HG02610 (cell line): ENCODE data around the gene DMBT1.

Source experiments
- ATAC-seq: cut with Tn5 transposase; IDR thresholded peaks from one replicate; pipeline ENCODE4 v1.9.1; 2021; ENCODE audit warnings: mild to moderate bottlenecking, moderate library complexity; ENCODE audit not compliant: unreplicated experiment

DMBT1 gene

GRCh38 chr10:122560279-122560804 lies at the start of gene DMBT1:
DMBT1 (plus strand) TSS chr10:122560754; CDS start chr10:122560771, 17 bp downstream.
- no peak for ATAC-seq

DNA sequence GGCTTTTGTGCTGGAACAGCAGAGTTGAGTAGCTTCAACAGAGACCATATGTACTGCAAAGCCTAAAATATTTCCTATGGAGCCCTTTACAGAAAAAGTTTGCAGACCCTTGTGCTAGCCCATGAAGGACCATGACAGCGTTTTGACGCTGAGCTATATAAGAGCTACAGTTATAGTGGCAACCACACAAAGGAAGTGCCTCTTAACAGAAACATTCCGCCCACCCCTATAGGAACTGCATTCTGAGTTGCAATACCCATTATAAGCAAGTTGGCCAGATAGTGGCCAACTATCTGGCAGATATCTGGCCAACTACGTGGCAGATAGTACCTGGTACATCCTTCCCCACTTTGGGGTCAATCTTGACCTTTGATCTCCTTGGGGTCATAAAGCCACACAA lies 47.5 kb upstream of the DMBT1 start:
- ATAC-seq: no peak

DNA sequence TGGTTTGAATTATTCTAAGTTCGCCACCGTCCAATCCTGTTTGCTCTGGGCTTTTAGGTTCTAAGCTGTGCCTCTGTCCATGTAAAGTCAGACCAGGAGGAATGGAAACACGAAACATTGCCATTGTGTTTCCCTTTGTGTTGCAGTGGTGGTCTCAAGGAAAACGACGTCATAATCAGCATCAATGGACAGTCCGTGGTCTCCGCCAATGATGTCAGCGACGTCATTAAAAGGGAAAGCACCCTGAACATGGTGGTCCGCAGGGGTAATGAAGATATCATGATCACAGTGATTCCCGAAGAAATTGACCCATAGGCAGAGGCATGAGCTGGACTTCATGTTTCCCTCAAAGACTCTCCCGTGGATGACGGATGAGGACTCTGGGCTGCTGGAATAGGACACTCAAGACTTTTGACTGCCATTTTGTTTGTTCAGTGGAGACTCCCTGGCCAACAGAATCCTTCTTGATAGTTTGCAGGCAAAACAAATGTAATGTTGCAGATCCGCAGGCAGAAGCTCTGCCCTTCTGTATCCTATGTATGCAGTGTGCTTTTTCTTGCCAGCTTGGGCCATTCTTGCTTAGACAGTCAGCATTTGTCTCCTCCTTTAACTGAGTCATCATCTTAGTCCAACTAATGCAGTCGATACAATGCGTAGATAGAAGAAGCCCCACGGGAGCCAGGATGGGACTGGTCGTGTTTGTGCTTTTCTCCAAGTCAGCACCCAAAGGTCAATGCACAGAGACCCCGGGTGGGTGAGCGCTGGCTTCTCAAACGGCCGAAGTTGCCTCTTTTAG lies 46.3 kb upstream of the DMBT1 start:
- no peak for ATAC-seq

GRCh38 chr10:122515022-122515424 lies 45.5 kb upstream of the DMBT1 start:
- no peak for ATAC-seq

DNA sequence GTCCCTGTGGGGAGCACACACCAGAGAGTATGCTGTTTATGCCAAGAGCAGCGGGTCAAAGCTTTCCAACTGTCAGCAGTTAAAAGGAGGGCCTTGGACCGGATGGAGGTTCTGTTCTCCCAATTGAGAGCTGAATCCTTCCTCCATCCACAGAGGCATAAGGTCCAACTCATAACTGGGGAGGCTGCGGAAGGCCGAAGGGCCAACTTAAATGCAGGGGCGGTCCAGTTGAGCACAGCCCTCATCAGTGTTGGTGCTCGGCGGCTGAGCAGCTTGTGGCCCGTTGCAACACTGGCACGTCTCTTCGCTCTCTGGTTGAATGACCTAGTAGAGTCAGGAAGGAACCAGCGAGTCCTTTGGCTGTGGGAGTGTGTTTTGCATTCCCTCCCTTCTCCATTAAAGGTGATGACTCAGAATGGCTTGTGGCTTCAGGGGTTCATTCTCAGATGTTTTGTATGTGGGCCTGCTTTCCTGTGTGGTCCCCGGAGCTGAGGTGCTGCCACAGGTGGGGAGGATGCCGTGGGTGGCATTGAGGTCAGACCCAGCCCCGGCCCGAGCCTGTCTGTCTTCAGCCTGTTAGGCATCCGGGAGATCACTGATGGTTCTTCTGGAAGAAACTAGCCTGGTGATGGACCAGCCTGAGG lies 44.8 kb upstream of the DMBT1 start:
- ATAC-seq: no peak

- ATAC-seq: no peak
Measured at GRCh38 chr10:122516734-122517133, 43.8 kb upstream of the DMBT1 start.

DNA sequence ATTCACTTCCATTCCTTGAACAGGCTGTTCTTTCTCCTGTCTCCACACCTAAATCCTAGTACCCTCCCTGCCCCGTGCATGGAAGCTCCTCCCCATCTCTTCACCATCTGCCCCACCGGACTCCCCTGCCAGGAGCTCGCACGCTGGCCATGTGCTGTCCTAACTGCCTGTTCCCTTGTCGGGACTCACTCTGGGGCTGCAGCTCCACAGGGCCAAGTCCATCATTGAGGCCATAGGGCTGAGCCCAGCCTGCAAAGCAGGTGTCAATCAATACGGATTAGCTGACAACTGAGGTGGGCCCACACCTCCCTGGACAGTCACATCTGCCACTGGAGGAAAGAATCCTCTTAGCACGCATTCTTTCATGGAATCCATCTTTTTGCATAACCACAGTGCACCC lies 41.4 kb upstream of the DMBT1 start:
- ATAC-seq: no peak

- no peak for ATAC-seq
Measured at GRCh38 chr10:122519873-122520272, 40.7 kb upstream of the DMBT1 start.

DNA sequence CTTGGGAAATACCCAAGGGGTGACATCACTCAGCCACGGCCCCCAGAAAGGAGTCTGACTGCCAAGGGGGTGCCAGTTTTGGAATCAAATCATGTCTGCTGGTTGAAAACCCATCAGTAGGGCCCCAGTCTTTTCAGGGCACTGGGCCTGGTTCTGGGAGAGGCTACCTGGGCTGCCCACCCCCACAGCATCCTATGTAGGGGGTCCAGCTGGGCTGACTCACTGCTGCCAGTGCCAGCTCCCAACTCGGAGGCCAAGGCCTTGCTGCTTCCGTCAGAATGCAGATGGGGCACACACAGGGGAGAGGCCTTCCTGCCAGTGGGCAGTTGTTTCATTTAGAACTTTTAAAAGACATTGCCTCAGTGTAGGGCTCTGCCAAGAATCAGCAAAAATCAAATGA lies 39.5 kb upstream of the DMBT1 start:
- ATAC-seq: no peak

GRCh38 chr10:122524811-122525210 lies 35.7 kb upstream of the DMBT1 start:
- ATAC-seq: no peak

DNA sequence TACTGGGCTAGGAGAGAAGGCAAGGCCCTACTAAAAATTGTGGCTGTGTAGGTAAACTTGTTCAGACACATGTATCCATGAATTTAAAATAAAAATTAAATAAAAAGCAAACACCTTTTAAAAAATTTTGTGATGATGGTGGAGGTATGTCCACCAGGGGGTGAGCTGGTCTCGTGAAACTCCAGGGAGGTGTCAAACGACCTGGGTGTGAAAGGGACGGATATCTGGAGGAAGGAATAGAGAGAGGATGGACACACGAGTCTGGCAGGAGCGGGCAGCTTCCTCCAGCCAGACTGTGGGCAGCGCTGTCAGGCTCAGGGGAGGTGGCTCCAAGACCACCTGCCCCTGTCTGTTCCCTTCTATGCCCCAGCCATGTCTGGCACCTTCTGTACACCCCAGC lies 34.8 kb upstream of the DMBT1 start:
- no peak for ATAC-seq

DNA sequence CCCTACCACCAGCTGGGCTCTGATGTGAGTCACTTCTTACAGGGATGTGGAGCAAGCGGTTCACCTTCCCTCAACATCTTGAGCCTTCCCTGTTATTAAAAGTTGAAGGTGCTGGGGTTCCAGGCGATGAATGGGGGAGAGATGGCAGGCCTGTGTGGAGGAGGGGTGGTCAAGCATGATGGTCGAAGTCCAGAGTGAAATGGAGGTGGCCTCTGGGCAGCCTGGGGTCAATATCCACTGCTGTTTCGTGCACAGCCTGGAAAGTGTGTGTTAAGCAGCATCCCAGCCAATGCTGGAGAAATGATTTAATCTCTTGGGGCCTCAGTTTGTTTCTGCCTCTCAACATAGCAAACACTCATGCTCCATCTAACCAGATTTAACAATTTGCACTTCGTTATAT lies 33.7 kb upstream of the DMBT1 start:
- ATAC-seq: no peak

DNA sequence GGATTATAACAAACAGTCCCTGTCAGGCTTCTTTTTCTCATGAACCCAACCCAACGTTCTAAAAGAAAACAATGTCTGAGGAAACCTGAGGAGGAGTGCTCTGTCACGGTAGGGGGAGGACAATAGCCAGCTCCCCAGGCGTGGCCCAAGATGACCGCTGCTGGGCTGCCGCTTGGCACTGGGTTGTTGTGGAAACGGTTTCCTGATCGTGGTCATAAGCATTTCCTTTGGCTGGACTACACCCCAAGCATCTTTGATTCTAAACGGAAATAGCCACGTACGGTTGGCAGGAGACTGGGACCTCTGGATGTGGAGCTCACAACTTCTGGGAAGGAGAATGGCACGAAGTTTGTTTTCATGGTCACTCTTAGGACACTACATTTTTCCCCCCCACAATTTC lies 30.4 kb upstream of the DMBT1 start:
- ATAC-seq: no peak

- no peak for ATAC-seq
Measured at GRCh38 chr10:122531261-122531660, 29.3 kb upstream of the DMBT1 start.

DNA sequence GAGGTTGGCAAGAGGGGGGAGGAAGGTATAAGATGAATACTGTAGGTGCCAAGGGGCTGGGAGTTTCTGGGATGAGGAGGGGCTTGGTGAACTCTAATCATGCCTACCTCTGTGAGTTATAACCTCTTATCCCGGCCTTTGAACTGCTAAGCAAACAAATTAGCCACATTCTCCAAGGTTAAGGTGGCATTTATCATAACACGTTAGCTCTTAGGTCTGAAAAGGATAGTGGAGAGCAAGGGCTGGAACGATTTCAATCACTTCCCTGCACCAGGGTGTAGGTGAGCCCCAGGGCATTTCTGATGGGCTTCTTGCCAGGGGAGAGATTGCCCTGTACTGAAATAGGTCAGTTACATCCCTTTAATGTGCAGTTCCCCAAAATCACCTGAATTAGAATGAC lies 28.6 kb upstream of the DMBT1 start:
- no peak for ATAC-seq

GRCh38 chr10:122532601-122533296 lies 27.8 kb upstream of the DMBT1 start:
- no peak for ATAC-seq

- no peak for ATAC-seq
Measured at GRCh38 chr10:122537545-122537944, 23.0 kb upstream of the DMBT1 start.

DNA sequence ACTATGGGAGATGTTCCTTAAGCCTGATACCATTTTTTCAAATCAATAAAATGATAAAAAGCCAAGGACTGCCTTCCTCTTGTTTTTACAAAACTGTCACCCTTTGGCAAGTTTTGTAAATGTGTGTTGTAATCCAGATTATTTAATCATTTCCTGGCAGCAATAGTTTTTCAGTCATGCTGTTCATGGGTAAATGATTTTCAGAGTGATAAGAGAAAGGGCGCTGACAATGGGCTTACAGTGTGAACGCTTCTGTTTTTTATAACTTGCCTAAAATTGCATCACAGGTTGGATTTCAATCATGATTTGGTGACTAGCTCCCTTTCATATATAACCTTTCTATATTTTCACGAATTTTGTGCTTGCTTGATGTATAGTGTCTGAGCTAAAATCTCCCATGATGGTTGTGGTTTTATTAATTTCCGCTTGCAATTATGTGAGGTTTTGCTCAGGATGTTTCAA lies 19.0 kb upstream of the DMBT1 start:
- no peak for ATAC-seq

DNA sequence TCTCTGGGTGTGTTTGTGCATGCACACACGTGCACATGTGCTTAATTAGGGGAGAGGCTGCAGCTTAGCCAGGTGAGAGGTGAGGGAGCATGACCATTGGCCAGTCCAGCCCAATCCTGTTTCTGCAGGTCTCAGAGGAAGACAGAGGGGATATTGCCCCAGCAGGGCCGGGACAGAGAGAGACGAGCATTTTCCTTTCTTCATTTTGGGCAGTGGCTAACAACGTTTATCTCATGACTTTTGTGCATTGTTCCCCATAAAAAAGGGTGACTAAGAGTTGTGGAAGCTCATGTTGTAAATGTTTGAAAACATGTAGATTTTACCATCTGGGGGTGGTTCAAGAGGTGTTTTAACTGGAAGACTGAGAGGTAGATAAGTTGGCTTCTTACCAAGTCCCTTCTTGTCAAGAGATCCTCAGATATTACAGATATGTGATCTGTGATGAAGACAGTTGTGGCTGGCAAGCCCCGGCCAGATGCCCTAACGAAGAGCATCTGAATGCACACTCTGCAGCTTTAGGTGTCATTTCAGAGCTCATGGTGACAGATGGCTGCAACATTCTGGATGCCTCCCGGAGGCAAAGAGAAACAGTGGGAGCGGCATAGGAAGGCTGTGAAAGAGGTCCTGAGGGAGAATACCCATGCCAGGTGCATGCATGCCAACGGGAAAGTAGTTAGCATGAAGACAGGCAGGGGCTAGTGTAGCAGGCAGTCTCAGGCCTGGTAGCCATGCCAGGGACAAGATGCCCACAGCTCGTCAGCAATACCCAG lies 16.7 kb upstream of the DMBT1 start:
- ATAC-seq: no peak

DNA sequence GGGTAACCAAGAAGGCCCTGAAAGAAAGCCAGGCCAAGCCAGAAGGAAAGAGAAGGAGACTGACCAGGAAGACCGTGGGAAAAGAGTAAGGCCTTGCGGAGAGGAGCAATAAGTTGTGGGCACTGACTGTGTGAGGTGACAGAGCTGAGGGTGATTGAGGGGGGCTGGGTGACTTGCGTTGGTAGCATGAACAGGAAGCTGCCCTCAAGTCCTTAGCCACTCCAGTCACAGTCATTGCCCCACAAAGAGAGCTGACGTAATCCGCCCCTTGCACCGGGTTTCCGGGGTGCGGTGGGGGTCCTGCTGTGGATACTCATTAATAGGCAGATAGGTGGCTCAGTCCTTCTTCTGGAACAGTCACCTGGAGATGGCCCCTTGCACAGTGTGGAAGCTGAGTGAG lies 16.1 kb upstream of the DMBT1 start:
- no peak for ATAC-seq

DNA sequence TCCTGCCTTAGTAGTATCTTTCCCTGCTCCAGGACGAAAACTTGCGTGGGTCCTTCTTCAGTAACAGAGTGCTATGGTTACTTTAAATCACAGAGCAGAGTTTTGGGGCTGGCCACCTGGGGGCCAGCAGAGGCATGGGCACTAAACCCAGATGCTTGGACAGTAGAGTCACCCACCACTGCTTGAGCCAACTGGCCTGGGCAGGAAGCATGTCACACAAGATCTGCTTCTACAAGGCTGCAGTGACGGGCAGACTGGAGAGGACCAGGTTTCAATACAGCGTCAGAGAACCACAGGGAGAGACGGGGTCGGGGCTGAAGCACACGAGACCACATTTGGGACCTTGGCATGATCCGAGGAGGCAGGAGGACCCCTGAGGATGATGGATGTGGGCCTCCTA lies 14.3 kb upstream of the DMBT1 start:
- no peak for ATAC-seq
